ENCODE results near the gene TTLL6. TPM values are rescaled to one million over a fixed set of nuclear protein-coding genes. Genes with fewer than 3 reads are reported as not detected.

TTLL6 gene
- total and polyA plus RNA-seq, 5 experiments from 2014 or later = not detected

DNA sequence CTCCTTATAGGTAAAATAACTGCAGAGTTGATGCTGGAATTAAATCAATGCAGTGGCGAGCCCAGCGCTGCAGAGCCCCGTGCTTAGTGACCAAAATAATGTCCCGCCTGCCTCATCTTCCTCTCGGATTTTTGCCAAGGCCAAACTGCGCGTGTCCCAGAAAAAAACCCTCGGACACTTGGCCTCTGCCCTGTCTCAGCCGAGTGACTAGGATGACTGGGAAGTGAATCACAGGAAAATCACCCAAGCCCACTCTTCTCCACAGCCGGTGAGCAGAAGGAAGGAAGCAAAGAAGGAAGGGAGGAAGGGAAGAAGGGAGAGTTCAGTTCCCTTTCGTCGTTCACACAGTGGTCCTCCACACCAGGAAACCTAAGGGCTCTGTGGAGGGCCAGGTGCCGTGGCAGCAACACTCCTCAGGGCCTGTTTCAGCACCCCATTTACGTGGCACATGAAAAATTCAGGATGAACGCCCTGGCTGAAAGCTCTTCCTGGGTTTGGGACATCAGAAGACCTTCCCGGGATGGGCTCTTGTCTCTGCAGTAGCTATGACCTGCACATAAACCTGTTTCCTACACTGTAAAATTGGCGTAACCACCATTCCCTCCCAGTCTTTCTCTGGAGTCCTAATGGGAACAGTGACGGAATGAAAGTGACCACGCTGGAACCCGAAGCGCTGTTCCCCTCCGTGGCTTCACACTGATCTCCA lies 63.1 kb downstream of the TTLL6 start:
- DNase-seq (no peak), ATAC-seq (no peak)
- Mint-ChIP-seq H3K4me1 (peaks cover 19 to 40% (median 24%) of the 10 kb centered on the region in 4 donors), H3K27ac (no peak overlapping the region), H3K27me3 (peaks cover 56 to 90% (median 78%) of the 10 kb centered on the region in 5 donors), H3K9me3 (peaks cover 0 to 11% (median 0%) of the 10 kb centered on the region in 9 donors), H3K36me3 (peaks cover 0 to 5% (median 4%) of the 10 kb centered on the region in 3 donors), H3K4me3 (peak overlapping the region in 6 of 10 donors; percentile 8 to 46 (median 36))
- POLR2A ChIA-PET = interaction anchor here (0.6 kb wide), 1 partner anchor 145 kb away, joined by 6 read pairs; no protein-coding TSS in a partner anchor

DNA sequence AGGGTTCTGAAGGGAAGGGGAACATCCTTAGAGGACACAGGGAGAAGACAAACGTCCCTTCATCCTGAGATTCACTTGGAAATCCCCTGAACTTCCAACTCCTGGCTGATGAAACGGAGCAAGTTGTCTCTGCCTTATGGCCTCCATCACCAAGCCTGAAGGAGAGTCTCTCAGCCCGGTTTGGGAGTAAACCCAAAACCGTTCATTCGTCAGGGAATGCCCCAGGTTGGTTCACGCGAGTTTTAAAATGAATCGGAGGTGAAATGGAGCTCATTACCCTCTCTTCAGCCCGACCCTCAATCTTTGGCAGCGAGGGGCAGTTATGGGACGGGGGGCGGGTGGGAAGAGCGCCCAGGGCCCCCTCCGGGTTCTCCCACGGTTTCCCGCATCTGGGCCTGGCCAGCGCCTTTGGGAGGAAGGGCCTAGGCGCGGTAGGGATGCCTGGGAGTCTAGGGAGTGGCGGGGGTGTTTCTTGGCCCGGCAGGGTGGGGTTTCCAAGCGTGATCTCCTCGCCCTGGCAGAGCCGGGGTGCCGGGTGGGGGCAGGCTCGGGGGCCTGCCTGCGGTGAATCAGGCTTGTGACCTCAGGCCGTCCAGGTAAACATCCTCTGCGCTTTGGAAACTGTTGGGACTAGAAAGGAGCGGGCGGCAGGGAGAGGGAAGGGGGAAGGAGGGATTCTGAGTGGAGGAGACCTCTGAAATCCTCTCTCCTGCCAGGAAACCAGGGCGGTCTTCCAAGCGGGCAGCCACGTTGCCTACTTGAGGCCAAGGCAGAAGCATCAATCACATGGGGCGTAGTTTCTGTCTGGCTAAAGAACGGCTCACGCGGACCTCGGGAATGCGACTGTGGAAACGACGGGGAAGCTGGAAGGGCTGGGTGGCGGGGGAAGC lies 64.4 kb downstream of the TTLL6 start:
- no peak for ATAC-seq
- Mint-ChIP-seq H3K27me3 (peaks cover 55 to 89% (median 79%) of the 10 kb centered on the region in 5 donors), H3K36me3 (peaks cover 0 to 6% (median 5%) of the 10 kb centered on the region in 3 donors), H3K9me3 (peaks cover 0 to 11% (median 0%) of the 10 kb centered on the region in 9 donors), H3K27ac (peak overlapping the region in 1 of 10 donors; percentile 29), H3K4me3 (no peak overlapping the region), H3K4me1 (peaks cover 19 to 40% (median 24%) of the 10 kb centered on the region in 4 donors)
- DNase-seq = no peak
- POLR2A ChIA-PET = no interaction called here

DNA sequence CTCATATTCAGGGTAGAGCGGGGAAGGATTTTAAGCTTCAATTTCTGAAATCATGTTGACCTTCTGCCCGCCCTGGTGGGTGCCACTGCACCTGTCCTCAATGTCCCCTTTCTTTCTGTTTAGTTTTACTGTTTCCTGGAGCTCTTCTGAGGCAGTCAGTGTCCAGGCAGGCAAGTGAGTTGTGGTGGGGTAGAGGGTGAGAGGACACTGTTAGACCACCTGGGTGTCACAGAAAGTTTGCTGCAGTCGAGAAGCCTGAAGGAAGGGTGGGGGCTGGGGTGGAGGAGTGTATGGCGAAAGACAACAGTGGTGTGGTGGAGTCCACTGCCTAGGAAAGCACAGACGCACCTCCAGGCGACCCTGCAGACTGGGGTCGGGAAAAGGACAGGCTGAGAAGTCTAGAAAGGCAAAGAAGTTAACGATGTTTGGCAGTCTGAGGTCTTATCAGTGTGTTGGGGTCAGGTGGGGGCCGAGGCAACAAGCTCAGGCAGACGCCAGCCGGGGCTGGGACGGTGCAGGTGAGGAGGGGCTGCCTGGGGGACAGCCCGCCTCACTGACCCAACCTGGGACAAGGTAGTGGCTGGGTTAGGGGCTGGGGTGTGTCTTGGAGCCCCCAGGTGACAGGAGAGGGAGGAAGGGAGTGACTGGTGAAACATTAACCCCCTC lies 65.2 kb downstream of the TTLL6 start:
- ATAC-seq = no peak
- H3K27ac Mint-ChIP-seq = peak overlapping the region in 1 of 10 donors; percentile 7
- peaks cover 0 to 11% (median 0%) of the 10 kb centered on the region in 9 donors for H3K9me3 Mint-ChIP-seq
- H3K27me3 Mint-ChIP-seq = peaks cover 54 to 91% (median 77%) of the 10 kb centered on the region in 5 donors
- peaks cover 21 to 45% (median 24%) of the 10 kb centered on the region in 4 donors for H3K4me1 Mint-ChIP-seq
- peaks cover 0 to 8% (median 5%) of the 10 kb centered on the region in 3 donors for H3K36me3 Mint-ChIP-seq
- DNase-seq = no peak
- no peak overlapping the region for H3K4me3 Mint-ChIP-seq
- POLR2A ChIA-PET = interaction anchor here (1.4 kb wide), 1 partner anchor 19 kb away, joined by 3 read pairs; no protein-coding TSS in a partner anchor

DNA sequence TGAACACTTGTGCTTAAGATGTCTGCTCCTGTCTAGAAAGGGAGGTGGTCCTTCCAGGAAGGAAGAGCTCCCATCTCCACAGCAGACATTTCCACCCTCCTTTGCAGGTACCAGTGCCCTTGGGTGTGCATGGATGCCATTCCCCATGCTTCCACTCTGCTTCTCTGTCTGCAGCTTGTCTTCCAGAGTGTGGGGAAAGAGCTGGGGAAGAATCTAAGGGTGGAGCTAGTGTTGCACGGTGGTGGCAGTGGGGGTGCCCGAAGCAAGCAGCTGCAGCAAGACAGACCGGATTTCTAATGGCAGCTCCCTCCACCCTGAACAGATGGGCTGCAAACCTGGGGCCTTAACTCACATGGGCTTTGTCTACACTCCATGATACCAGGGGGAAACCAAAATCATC lies 65.9 kb downstream of the TTLL6 start:
- H3K4me1 Mint-ChIP-seq = peaks cover 21 to 50% (median 27%) of the 10 kb centered on the region in 4 donors
- peaks cover 53 to 91% (median 79%) of the 10 kb centered on the region in 5 donors for H3K27me3 Mint-ChIP-seq
- POLR2A ChIA-PET = interaction anchor here (1.4 kb wide), 1 partner anchor 19 kb away, joined by 3 read pairs; no protein-coding TSS in a partner anchor
- ATAC-seq = peak in 1 of 2 donors; percentile 40
- no peak for DNase-seq
- H3K36me3 Mint-ChIP-seq = peaks cover 0 to 11% (median 5%) of the 10 kb centered on the region in 3 donors
- H3K27ac Mint-ChIP-seq = no peak overlapping the region
- H3K4me3 Mint-ChIP-seq = no peak overlapping the region
- peaks cover 0 to 11% (median 0%) of the 10 kb centered on the region in 9 donors for H3K9me3 Mint-ChIP-seq

DNA sequence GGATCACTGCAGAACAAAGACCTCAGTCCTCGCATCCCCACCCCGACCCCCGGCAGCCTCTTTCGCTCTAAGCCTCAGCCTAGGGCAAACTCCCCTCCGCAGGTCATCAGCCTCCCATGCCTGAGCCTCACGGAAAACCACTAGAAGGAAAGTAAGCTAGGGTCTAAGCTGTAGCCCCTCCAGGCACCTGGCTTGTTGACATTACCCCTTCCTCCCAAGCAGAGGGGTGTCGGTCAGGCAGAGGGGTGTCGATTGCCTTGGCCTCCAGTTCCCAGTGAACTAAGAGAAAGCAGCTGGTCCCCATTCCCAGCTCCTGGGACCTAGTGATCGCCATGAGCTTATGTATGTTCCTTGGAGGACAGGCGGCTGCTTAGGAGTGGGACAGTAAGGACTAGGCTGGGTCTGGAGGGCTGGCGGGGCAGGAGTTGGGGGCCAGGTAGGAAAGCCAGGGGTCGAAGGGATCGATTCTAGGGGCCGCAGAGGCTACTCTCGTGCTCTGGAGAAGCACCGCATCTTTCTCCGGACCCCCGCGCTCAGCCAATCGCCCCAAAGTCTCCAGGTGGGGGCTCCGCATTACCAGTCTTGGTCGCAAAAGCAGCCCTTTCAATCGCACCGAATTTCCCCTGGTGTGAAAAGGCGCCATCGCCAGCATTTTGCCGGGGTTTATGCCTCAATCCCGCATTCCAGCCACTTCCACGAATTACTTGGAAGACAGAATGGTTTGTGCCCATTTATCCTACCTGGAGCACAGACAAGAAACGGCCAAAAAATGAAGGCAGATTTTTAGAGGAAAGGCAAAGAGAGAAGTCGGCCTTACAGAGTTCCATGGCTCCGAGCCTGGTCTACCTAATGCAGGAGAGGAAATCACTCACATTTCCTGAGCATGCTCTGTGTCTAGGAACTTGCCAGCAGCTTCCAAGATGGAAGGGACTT lies 67.1 kb downstream of the TTLL6 start:
- H3K4me1 Mint-ChIP-seq = peaks cover 18 to 47% (median 25%) of the 10 kb centered on the region in 4 donors
- H3K4me3 Mint-ChIP-seq = peak overlapping the region in 1 of 10 donors; percentile 10
- peaks cover 0 to 11% (median 5%) of the 10 kb centered on the region in 3 donors for H3K36me3 Mint-ChIP-seq
- peaks cover 0 to 14% (median 0%) of the 10 kb centered on the region in 9 donors for H3K9me3 Mint-ChIP-seq
- H3K27ac Mint-ChIP-seq = peak overlapping the region in 1 of 10 donors; percentile 34
- POLR2A ChIA-PET = interaction anchor here (1.4 kb wide), 1 partner anchor 17 kb away, joined by 3 read pairs; no protein-coding TSS in a partner anchor
- DNase-seq = no peak
- ATAC-seq = no peak
- peaks cover 53 to 91% (median 78%) of the 10 kb centered on the region in 5 donors for H3K27me3 Mint-ChIP-seq

DNA sequence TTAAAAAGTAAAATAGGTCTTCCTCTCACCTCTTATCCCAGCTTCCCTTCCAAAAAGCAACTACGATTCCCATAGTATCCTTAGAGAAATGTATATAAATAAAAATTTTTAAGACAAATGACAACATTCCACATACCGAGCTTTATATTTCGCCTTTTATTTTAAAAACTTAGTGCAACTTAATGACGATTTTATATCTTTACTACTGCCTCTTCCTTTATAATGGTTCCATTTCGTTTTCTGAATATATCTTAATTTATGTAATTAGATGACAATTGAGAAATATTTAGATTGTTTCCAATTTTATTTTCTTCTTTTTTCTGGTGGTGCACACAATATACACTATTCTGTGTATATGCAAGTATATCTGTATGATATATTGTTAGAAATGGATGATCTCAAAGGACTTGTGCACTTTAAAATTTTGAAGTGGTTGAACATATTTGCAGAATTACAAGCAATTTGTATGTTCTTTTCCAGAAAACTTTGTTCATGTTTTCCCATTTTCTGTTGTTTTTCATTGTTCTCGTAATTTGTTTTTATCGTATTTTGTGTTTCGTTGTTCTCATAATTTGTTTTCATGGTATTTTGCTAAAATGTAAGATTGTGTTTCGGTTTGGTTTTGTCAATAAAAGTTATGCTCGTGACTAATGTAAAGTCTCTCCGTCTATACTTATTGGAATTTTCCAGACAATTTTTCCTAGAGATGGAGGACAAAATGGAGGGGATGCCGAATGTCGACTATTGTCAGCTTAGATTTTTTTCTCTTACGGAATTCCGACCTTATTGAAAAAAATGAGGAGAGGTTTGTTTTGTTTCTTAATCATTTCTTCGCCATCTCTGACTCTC lies 68.1 kb downstream of the TTLL6 start:
- Mint-ChIP-seq H3K27me3 (peaks cover 53 to 91% (median 78%) of the 10 kb centered on the region in 5 donors), H3K9me3 (peaks cover 0 to 11% (median 0%) of the 10 kb centered on the region in 9 donors), H3K36me3 (peaks cover 0 to 11% (median 5%) of the 10 kb centered on the region in 3 donors), H3K4me3 (no peak overlapping the region), H3K4me1 (peaks cover 14 to 37% (median 21%) of the 10 kb centered on the region in 4 donors), H3K27ac (no peak overlapping the region)
- DNase-seq (no peak), ATAC-seq (no peak)
- POLR2A ChIA-PET = no interaction called here

DNA sequence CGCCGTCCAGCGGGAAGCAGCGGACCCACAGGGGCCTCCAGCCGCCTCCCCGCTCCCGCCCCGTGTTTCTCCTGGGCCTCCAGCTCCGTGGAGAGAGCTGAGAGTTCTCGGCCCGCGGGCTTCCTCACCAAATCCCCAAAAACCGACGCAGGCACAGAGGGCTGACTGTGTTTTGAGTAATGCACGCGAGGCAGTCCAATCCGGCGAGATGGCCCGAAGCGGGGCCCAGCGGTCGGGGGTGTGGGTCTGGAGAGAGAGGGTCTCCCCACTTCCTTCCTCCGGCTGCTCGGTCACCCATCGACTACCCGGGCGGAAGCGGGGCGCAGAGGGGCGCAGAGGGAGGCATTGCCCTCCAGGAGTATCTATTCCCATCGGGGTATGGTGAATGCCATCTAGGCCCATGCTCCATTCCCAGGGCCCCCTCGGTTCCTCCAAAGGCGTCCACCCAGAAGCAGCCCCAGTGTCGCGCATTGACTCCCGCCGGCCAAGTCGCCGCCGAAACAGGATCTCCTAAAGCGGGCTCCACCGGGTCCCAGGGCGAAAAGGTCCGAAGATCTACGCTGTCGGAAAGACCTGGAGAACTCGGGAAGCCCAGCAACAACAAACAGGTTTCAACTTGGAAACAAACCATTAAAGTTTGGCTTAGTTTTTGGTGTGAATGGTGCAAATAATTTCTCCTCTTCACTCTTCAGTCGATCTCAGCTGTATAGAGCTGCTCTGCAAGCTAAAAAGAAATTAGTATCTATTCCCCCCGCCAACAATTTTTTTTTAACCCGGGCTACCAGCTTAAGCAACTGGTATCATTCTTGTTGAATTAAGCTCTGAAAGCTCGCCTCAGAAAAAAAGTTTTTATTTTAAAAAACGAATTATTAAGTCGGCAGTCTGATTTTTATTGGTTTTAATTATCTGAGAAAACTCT lies 69.3 kb downstream of the TTLL6 start:
- no peak overlapping the region for H3K4me3 Mint-ChIP-seq
- DNase-seq (no peak), ATAC-seq (no peak)
- POLR2A ChIA-PET = no interaction called here
- H3K27ac Mint-ChIP-seq = peak overlapping the region in 1 of 10 donors; percentile 53
- H3K4me1 Mint-ChIP-seq = peaks cover 4 to 25% (median 12%) of the 10 kb centered on the region in 4 donors
- peaks cover 0 to 9% (median 5%) of the 10 kb centered on the region in 3 donors for H3K36me3 Mint-ChIP-seq
- H3K27me3 Mint-ChIP-seq = peaks cover 54 to 91% (median 76%) of the 10 kb centered on the region in 5 donors
- peaks cover 0 to 11% (median 0%) of the 10 kb centered on the region in 9 donors for H3K9me3 Mint-ChIP-seq

DNA sequence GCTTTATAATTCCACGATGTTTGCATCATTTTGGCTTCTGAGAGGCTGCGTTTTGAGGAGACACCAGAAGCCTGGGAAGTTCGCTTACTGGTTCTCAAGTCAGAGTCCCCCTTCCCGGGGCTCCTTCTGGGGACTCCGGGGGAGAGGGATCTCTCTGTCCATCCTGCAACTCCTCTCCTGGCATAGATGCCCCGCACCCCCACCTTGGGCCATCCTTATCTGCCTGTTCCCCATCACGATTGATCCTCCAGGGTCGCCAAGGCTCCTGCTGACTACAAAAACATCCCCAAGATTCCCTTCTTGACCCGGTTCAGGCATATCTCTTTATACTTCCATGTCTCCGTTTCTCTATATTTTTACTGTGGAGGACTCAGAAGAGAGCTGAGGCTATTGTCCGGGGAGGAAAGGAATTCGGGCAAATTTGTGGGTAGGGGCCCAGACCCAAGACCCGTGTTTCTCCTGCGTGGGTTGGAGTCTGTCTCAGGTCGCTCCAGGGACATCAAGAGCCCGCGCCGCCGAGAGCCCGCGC lies 70.0 kb downstream of the TTLL6 start:
- Mint-ChIP-seq H3K9me3 (peaks cover 0 to 11% (median 2%) of the 10 kb centered on the region in 9 donors), H3K4me3 (no peak overlapping the region), H3K36me3 (peaks cover 0 to 9% (median 7%) of the 10 kb centered on the region in 3 donors), H3K27me3 (peaks cover 57 to 91% (median 79%) of the 10 kb centered on the region in 5 donors), H3K4me1 (peaks cover 4 to 19% (median 10%) of the 10 kb centered on the region in 4 donors), H3K27ac (no peak overlapping the region)
- POLR2A ChIA-PET = no interaction called here
- DNase-seq = no peak
- ATAC-seq = no peak

DNA sequence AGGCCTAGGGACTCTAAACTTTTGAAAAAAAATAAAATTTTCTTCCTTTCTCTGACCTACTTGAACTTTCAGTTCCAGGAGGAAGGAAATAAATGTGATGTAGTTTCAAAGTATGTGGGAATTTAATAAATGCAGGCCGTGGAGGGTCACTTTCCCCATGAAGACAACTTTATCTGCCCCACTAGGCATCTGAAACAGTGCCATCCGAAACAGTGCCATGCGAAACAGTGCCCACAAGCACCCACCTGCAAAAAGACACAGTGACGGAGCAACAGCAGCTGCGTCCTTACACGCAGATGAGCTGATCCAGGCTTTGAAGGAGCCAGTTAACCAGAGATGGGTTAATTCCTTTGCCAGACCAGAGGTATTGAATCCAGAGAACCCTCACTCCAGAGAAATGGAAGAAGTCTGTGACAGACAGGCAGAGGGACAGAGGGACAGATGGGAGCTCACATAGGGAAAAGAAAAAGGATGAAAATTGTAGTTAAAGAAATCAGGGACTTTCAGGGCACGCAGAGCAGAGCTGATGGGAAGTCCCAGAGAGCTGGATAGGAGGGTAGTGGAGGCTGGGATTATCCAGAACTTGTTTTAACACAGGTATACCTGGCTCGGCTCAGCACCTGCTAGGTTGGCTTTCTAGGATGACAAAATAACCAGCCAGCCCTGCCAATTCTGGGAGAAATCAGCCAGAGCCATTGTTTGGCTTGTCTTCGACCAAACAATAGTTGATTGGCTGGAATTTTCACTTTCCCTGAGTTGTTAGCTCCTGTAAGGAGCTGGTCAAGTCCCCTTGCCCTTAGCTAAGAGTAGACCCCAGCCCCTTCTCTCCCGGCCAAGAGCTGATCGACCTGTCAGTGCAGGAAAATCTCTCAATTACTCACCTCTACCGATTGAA lies 71.4 kb downstream of the TTLL6 start:
- Mint-ChIP-seq H3K27me3 (peaks cover 53 to 91% (median 77%) of the 10 kb centered on the region in 5 donors), H3K9me3 (peaks cover 0 to 14% (median 4%) of the 10 kb centered on the region in 9 donors), H3K4me3 (no peak overlapping the region), H3K4me1 (peaks cover 3 to 10% (median 5%) of the 10 kb centered on the region in 4 donors), H3K36me3 (peaks cover 0 to 9% (median 7%) of the 10 kb centered on the region in 3 donors), H3K27ac (no peak overlapping the region)
- ATAC-seq = no peak
- no peak for DNase-seq
- POLR2A ChIA-PET = no interaction called here
